ENCODE measurements around the gene VHLL.
"Not testable (repeated sequence)": the region's sequence is repeated elsewhere in the genome, so short reads cannot be mapped to it uniquely, and the experiment has no call there.

Gene VHLL

GRCh38 chr1:156337888-156338179, 38.7 kb upstream of the VHLL start:
- TF ChIP-seq, protein P1, sequence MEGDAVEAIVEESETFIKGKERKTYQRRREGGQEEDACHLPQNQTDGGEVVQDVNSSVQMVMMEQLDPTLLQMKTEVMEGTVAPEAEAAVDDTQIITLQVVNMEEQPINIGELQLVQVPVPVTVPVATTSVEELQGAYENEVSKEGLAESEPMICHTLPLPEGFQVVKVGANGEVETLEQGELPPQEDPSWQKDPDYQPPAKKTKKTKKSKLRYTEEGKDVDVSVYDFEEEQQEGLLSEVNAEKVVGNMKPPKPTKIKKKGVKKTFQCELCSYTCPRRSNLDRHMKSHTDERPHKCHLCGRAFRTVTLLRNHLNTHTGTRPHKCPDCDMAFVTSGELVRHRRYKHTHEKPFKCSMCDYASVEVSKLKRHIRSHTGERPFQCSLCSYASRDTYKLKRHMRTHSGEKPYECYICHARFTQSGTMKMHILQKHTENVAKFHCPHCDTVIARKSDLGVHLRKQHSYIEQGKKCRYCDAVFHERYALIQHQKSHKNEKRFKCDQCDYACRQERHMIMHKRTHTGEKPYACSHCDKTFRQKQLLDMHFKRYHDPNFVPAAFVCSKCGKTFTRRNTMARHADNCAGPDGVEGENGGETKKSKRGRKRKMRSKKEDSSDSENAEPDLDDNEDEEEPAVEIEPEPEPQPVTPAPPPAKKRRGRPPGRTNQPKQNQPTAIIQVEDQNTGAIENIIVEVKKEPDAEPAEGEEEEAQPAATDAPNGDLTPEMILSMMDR (IDR thresholded peaks at IDR 0.05; ENCODE audit: low read depth, low read length, missing control alignments): no peak
- DNase-seq (ENCODE audit: low read depth): no peak
- peak overlapping the region; percentile 80 for H3K4me3 ChIP-seq (ENCODE audit: low read depth, low read length)

DNA sequence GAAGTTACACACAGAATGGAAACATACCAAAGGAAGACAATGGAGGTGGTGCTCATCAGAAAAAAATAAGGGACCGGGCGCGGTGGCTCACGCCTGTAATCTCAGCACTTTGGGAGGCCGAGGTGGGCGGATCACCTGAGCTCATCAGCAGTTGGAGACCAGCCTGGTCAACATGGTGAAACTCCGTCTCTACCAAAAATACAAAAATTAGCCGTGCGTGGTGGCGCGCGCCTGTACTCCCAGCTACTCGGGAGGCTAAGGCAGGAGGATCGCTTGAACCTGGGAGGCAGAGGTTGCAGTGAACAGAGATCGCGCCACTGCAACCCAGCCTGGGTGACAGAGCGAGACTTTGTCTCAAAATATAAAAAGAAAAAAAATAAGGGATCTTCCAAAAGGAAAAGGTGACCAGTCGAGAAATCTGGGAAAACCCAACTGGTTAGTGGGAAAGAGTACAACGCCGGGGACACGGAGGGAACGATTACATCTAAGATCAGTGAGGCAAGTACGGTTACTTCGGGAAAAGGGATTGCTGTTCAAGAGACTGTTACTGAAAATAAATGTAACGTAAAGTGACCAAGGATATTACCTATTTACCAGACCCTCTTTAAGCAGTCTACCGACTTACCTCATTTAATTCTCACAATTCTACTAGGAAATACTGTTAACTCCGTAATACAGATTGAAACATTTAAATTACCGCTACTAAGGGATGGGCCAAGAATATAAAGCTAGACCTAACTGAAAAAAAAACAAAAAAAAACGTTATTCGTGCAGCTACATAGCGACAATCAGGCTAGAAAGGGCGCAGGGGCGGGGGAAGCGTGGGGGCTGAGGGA, 38.2 kb upstream of the VHLL start:
- TF ChIP-seq, protein P1 (IDR thresholded peaks at IDR 0.05; ENCODE audit: low read depth, low read length, missing control alignments): no peak
- DNase-seq (ENCODE audit: low read depth): no peak
- peak overlapping the region; percentile 80 for H3K4me3 ChIP-seq (ENCODE audit: low read depth, low read length)

- peak overlapping the region; percentile 80 for H3K4me3 ChIP-seq (ENCODE audit: low read depth, low read length)
These were observed 37.1 kb upstream of the VHLL start for GRCh38 chr1:156336242-156336641.

GRCh38 chr1:156323179-156323578, 24.1 kb upstream of the VHLL start:
- H3K4me3 ChIP-seq (ENCODE audit: low read depth, low read length); DNase-seq (ENCODE audit: low read depth): not testable (repeated sequence)

More at GRCh38 chr1:156336242-156336641, 37.1 kb upstream of the VHLL start:
- TF ChIP-seq, protein P1 (IDR thresholded peaks at IDR 0.05; ENCODE audit: low read depth, low read length, missing control alignments): peak; percentile 50
- no peak for DNase-seq (ENCODE audit: low read depth)

- no peak overlapping the region for H3K4me3 ChIP-seq (ENCODE audit: low read depth, low read length)
- no peak for DNase-seq (ENCODE audit: low read depth)
- TF ChIP-seq, protein P1 (IDR thresholded peaks at IDR 0.05; ENCODE audit: low read depth, low read length, missing control alignments): no peak
These were observed 21.5 kb upstream of the VHLL start for GRCh38 chr1:156320560-156320959.

DNA sequence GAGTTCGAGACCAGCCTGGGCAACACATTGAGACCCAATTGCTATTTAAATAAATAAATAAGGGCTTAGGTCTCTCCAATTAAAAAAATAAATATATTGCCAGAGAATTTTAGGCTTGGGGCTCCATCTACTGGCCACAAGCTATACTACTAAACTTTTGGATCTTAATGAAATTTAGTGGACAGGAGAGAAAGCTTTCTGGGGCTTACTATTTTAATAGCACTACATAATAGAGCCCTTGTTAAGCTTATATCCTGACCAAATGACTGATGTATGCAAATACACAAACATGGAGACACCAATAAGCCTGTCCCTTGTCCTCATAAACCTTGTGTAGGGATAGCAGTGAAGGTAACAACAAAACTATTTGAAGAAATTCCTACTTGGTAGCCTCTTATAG, 20.6 kb upstream of the VHLL start:
- no peak overlapping the region for H3K4me3 ChIP-seq (ENCODE audit: low read depth, low read length)
- TF ChIP-seq, protein P1 (IDR thresholded peaks at IDR 0.05; ENCODE audit: low read depth, low read length, missing control alignments): peak; percentile 37
- DNase-seq (ENCODE audit: low read depth): no peak

- no peak overlapping the region for H3K4me3 ChIP-seq (ENCODE audit: low read depth, low read length)
- no peak for DNase-seq (ENCODE audit: low read depth)
- TF ChIP-seq, protein P1 (IDR thresholded peaks at IDR 0.05; ENCODE audit: low read depth, low read length, missing control alignments): no peak
These were observed 17.8 kb upstream of the VHLL start for GRCh38 chr1:156316909-156317308.
